Neural crest cell (in vitro differentiated cells): ENCODE measurements around the gene MICB. TPM values are rescaled to one million over a fixed set of nuclear protein-coding genes. Genes with fewer than 3 reads are reported as not detected.

ENCODE experiments used
- DNase-seq: peaks from one replicate; pipeline ENCODE4 v3.0.0; 2021; ENCODE audit warnings: low read depth, mixed read lengths, low spot score
- H3K27ac Mint-ChIP-seq: one replicate; pipeline ENCODE4 v1.8.0; 2021; ENCODE audit warnings: mild to moderate bottlenecking, mixed read lengths; ENCODE audit not compliant: unreplicated experiment
- H3K27me3 Mint-ChIP-seq: 2 replicates; pipeline ENCODE4 v1.8.0; 2021; ENCODE audit warnings: low read depth, mild to moderate bottlenecking, mixed read lengths
- H3K36me3 Mint-ChIP-seq: 2 replicates; pipeline ENCODE4 v1.8.0; 2021; ENCODE audit warnings: low read depth, mild to moderate bottlenecking, mixed read lengths
- H3K4me1 Mint-ChIP-seq: 2 replicates; pipeline ENCODE4 v1.8.0; 2021; ENCODE audit warnings: mixed read lengths
- H3K4me3 Mint-ChIP-seq: one replicate; pipeline ENCODE4 v1.8.0; 2021; ENCODE audit warnings: mild to moderate bottlenecking, mixed read lengths
- H3K9me3 Mint-ChIP-seq: 2 replicates; pipeline ENCODE4 v1.8.0; 2021; ENCODE audit warnings: mixed read lengths
- CTCF ChIP-seq: fragments of 200-600 bp; sonication (generic); conservative IDR thresholded peaks from 2 replicates; pipeline ENCODE4 v1.5.0; 2021; ENCODE audit warnings: antibody characterized with exemption, mild to moderate bottlenecking
- total RNA-seq: library from RNA; stranded (reverse); gene quantifications from 2 replicates; pipeline ENCODE4 v1.2.1, GENCODE V29; 2021

Gene MICB
- total RNA-seq, 1 donor from 2014 or later = 0.61 TPM

- no peaks in the 10 kb centered on the region for H3K9me3 Mint-ChIP-seq
- H3K27me3 Mint-ChIP-seq = peaks cover 9% of the 10 kb centered on the region
- peaks cover 16% of the 10 kb centered on the region for H3K4me1 Mint-ChIP-seq
- DNase-seq = no peak
- no peak for TF ChIP-seq CTCF
- H3K27ac Mint-ChIP-seq = peak overlapping the region; percentile 38
- H3K4me3 Mint-ChIP-seq = peak overlapping the region; percentile 69
- H3K36me3 Mint-ChIP-seq = peaks cover 25% of the 10 kb centered on the region
These were observed 30.4 kb downstream of the MICB start for GRCh38 chr6:31528307-31528777.

- Mint-ChIP-seq H3K9me3 (no peaks in the 10 kb centered on the region), H3K4me1 (peaks cover 19% of the 10 kb centered on the region), H3K4me3 (peak within 1 kb of the TSS; percentile 69), H3K27me3 (peaks cover 9% of the 10 kb centered on the region), H3K27ac (peak within 1 kb of the TSS; percentile 38), H3K36me3 (peaks cover 27% of the 10 kb centered on the region)
- TF ChIP-seq CTCF = no peak
- DNase-seq = no peak
These were observed 30.9 kb downstream of the MICB start, which contains the start of gene MCCD1 for GRCh38 chr6:31528821-31529328. TSS of gene MCCD1 (plus strand) at chr6:31528962. CDS start at chr6:31529015, 53 bp downstream.

- H3K4me3 Mint-ChIP-seq = peak overlapping the region; percentile 47
- no peak for TF ChIP-seq CTCF
- H3K36me3 Mint-ChIP-seq = peaks cover 29% of the 10 kb centered on the region
- peaks cover 19% of the 10 kb centered on the region for H3K4me1 Mint-ChIP-seq
- DNase-seq = no peak
- H3K27me3 Mint-ChIP-seq = peaks cover 9% of the 10 kb centered on the region
- H3K9me3 Mint-ChIP-seq = no peaks in the 10 kb centered on the region
- no peak overlapping the region for H3K27ac Mint-ChIP-seq
These were observed 31.6 kb downstream of the MICB start for GRCh38 chr6:31529329-31530150.

GRCh38 chr6:31530659-31531058, 32.7 kb downstream of the MICB start:
- DNase-seq = no peak
- H3K9me3 Mint-ChIP-seq = no peaks in the 10 kb centered on the region
- peak overlapping the region; percentile 29 for H3K4me3 Mint-ChIP-seq
- H3K27me3 Mint-ChIP-seq = peaks cover 9% of the 10 kb centered on the region
- H3K27ac Mint-ChIP-seq = no peak overlapping the region
- peaks cover 26% of the 10 kb centered on the region for H3K4me1 Mint-ChIP-seq
- peaks cover 38% of the 10 kb centered on the region for H3K36me3 Mint-ChIP-seq
- TF ChIP-seq CTCF = no peak

GRCh38 chr6:31531162-31531561, 33.2 kb downstream of the MICB start:
- Mint-ChIP-seq H3K27ac (no peak overlapping the region), H3K36me3 (peaks cover 43% of the 10 kb centered on the region), H3K27me3 (peaks cover 9% of the 10 kb centered on the region), H3K4me3 (no peak overlapping the region), H3K4me1 (peaks cover 31% of the 10 kb centered on the region), H3K9me3 (no peaks in the 10 kb centered on the region)
- no peak for TF ChIP-seq CTCF
- DNase-seq = no peak
